HUES6 (cell line): ENCODE data around the gene MRI1.
"Not testable (repeated sequence)": the region's sequence is repeated elsewhere in the genome, so short reads cannot be mapped to it uniquely, and the experiment has no call there.

ENCODE experiments used
- H3K27ac ChIP-seq: 2 replicates; pipeline ENCODE4 v1.7.0; 2013; ENCODE audit warnings: low read depth, mild to moderate bottlenecking, low read length, inconsistent platforms
- H3K27me3 ChIP-seq: 2 replicates; pipeline ENCODE4 v1.6.1; 2013; ENCODE audit warnings: low read length; ENCODE audit not compliant: control insufficient read depth, insufficient read depth
- H3K36me3 ChIP-seq: 2 replicates; pipeline ENCODE4 v1.6.1; 2013; ENCODE audit warnings: low read length; ENCODE audit not compliant: control insufficient read depth, insufficient read depth
- H3K4me1 ChIP-seq: 2 replicates; pipeline ENCODE4 v1.6.1; 2013; ENCODE audit warnings: low read length; ENCODE audit not compliant: control insufficient read depth, insufficient read depth
- H3K4me3 ChIP-seq: 2 replicates; pipeline ENCODE4 v1.5.1; 2013; ENCODE audit warnings: low read depth, low read length
- H3K9ac ChIP-seq: one replicate; pipeline ENCODE4 v1.6.1; 2013; ENCODE audit warnings: mild to moderate bottlenecking, low read length
- H3K9me3 ChIP-seq: 2 replicates; pipeline ENCODE4 v1.6.1; 2013; ENCODE audit warnings: low read depth, low read length; ENCODE audit not compliant: control insufficient read depth, insufficient read depth

The MRI1 gene

GRCh38 chr19:13738073-13738472, 26.2 kb upstream of the MRI1 start:
- H3K4me3 ChIP-seq, result no peak overlapping the region
- H3K36me3 ChIP-seq, result 0 out of 2 replicates have a peak, but pooled peaks cover 3% of the 10 kb centered on the region
- 0 out of 2 replicates have a peak, but pooled peaks cover 2% of the 10 kb centered on the region for H3K9me3 ChIP-seq
- no peak overlapping the region for H3K9ac ChIP-seq
- no peak overlapping the region for H3K27ac ChIP-seq
- peaks cover 5% of the 10 kb centered on the region; the same call in 1 of the 2 replicates for H3K4me1 ChIP-seq
- no peaks in the 10 kb centered on the region for H3K27me3 ChIP-seq

GRCh38 chr19:13741893-13742292, 22.4 kb upstream of the MRI1 start:
- Histone ChIP-seq H3K4me1 (peaks cover 5% of the 10 kb centered on the region; the same call in 1 of the 2 replicates), H3K36me3 (0 out of 2 replicates have a peak, but pooled peaks cover 3% of the 10 kb centered on the region), H3K9me3 (0 out of 2 replicates have a peak, but pooled peaks cover 2% of the 10 kb centered on the region), H3K4me3 (no peak overlapping the region), H3K27me3 (no peaks in the 10 kb centered on the region), H3K9ac (no peak overlapping the region), H3K27ac (no peak overlapping the region)

- no peak overlapping the region for H3K27ac ChIP-seq
- H3K9me3 ChIP-seq, result peaks cover 4% of the 10 kb centered on the region; the same call in 1 of the 2 replicates
- no peak overlapping the region for H3K4me3 ChIP-seq
- no peak overlapping the region for H3K9ac ChIP-seq
- H3K36me3 ChIP-seq, result 0 out of 2 replicates have a peak, but pooled peaks cover 3% of the 10 kb centered on the region
- no peaks in the 10 kb centered on the region for H3K27me3 ChIP-seq
- H3K4me1 ChIP-seq, result peaks cover 5% of the 10 kb centered on the region; the same call in 1 of the 2 replicates
These were observed 21.6 kb upstream of the MRI1 start for GRCh38 chr19:13742756-13743155.

GRCh38 chr19:13744174-13744573, 20.1 kb upstream of the MRI1 start:
- no peaks in the 10 kb centered on the region for H3K36me3 ChIP-seq
- H3K4me1 ChIP-seq, result peaks cover 9% of the 10 kb centered on the region; the same call in 1 of the 2 replicates
- no peak overlapping the region for H3K9ac ChIP-seq
- H3K27ac ChIP-seq, result peak overlapping the region; percentile 21; the same call in 1 of the 2 replicates
- peaks cover 4% of the 10 kb centered on the region; the same call in 1 of the 2 replicates for H3K9me3 ChIP-seq
- no peak overlapping the region for H3K4me3 ChIP-seq
- H3K27me3 ChIP-seq, result no peaks in the 10 kb centered on the region

GRCh38 chr19:13747098-13747453, 17.2 kb upstream of the MRI1 start:
- no peak overlapping the region for H3K27ac ChIP-seq
- H3K4me1 ChIP-seq, result peaks cover 9% of the 10 kb centered on the region; the same call in 1 of the 2 replicates
- peaks cover 7% of the 10 kb centered on the region for H3K36me3 ChIP-seq
- H3K9ac ChIP-seq, result no peak overlapping the region
- peak overlapping the region; percentile 65; the same call in 1 of the 2 replicates for H3K4me3 ChIP-seq
- peaks cover 2% of the 10 kb centered on the region; the same call in 1 of the 2 replicates for H3K9me3 ChIP-seq
- no peaks in the 10 kb centered on the region for H3K27me3 ChIP-seq

GRCh38 chr19:13748169-13748828, 16.0 kb upstream of the MRI1 start:
- H3K36me3 ChIP-seq, result peaks cover 14% of the 10 kb centered on the region
- peak overlapping the region; percentile 43; the same call in 1 of the 2 replicates for H3K27ac ChIP-seq
- peak overlapping the region; percentile 57 for H3K9ac ChIP-seq
- H3K9me3 ChIP-seq, result peaks cover 2% of the 10 kb centered on the region; the same call in 1 of the 2 replicates
- peak overlapping the region; percentile 65 for H3K4me3 ChIP-seq
- peaks cover 5% of the 10 kb centered on the region; the same call in 1 of the 2 replicates for H3K4me1 ChIP-seq
- H3K27me3 ChIP-seq, result no peaks in the 10 kb centered on the region

- peaks cover 2% of the 10 kb centered on the region; the same call in 1 of the 2 replicates for H3K9me3 ChIP-seq
- peaks cover 5% of the 10 kb centered on the region; the same call in 1 of the 2 replicates for H3K4me1 ChIP-seq
- H3K9ac ChIP-seq, result no peak overlapping the region
- peaks cover 38% of the 10 kb centered on the region for H3K36me3 ChIP-seq
- no peak overlapping the region for H3K4me3 ChIP-seq
- no peaks in the 10 kb centered on the region for H3K27me3 ChIP-seq
- no peak overlapping the region for H3K27ac ChIP-seq
These were observed 12.9 kb upstream of the MRI1 start for GRCh38 chr19:13751436-13751835.

GRCh38 chr19:13753622-13754021, 10.7 kb upstream of the MRI1 start:
- not testable (repeated sequence) for H3K4me1 ChIP-seq, H3K27me3 ChIP-seq, H3K9ac ChIP-seq, H3K27ac ChIP-seq, H3K4me3 ChIP-seq, H3K9me3 ChIP-seq
- peaks cover 59% of the 10 kb centered on the region for H3K36me3 ChIP-seq

- H3K4me1 ChIP-seq, result no peaks in the 10 kb centered on the region
- peaks cover 79% of the 10 kb centered on the region for H3K36me3 ChIP-seq
- no peaks in the 10 kb centered on the region for H3K27me3 ChIP-seq
- H3K4me3 ChIP-seq, result no peak overlapping the region
- H3K9ac ChIP-seq, result no peak overlapping the region
- H3K27ac ChIP-seq, result no peak overlapping the region
- no peaks in the 10 kb centered on the region for H3K9me3 ChIP-seq
These were observed 8.1 kb upstream of the MRI1 start for GRCh38 chr19:13756210-13756609.

- H3K9me3 ChIP-seq, result no peaks in the 10 kb centered on the region
- H3K27ac ChIP-seq, result no peak overlapping the region
- H3K9ac ChIP-seq, result no peak overlapping the region
- H3K27me3 ChIP-seq, result no peaks in the 10 kb centered on the region
- H3K4me1 ChIP-seq, result no peaks in the 10 kb centered on the region
- H3K4me3 ChIP-seq, result no peak overlapping the region
- H3K36me3 ChIP-seq, result peaks cover 76% of the 10 kb centered on the region
These were observed 6.2 kb upstream of the MRI1 start for GRCh38 chr19:13757805-13758772.
